Colonic mucosa (tissue), 4 donors: Measurements from ENCODE around the gene GRID1. TPM values are rescaled to one million over a fixed set of nuclear protein-coding genes. Genes with fewer than 3 reads are reported as not detected.
"Not testable (repeated sequence)": the region's sequence is repeated elsewhere in the genome, so short reads cannot be mapped to it uniquely, and the experiment has no call there.

Experiments
- DNase-seq: peaks from one replicate; pipeline ENCODE4 v3.0.0-alpha.2; 2020
- H3K27ac ChIP-seq: fragments of 200-600 bp; one replicate; pipeline ENCODE4 v1.8.0; 2021
- H3K27me3 ChIP-seq: fragments of 200-600 bp; one replicate; pipeline ENCODE4 v1.8.0; 2021
- H3K36me3 ChIP-seq: fragments of 200-600 bp; one replicate; pipeline ENCODE4 v1.8.0; 2021
- H3K4me1 ChIP-seq: fragments of 200-600 bp; one replicate; pipeline ENCODE4 v1.8.0; 2021; ENCODE audit warnings: mild to moderate bottlenecking
- H3K4me3 ChIP-seq: fragments of 200-600 bp; one replicate; pipeline ENCODE4 v1.8.0; 2021
- H3K9ac ChIP-seq, 2 donors: one replicate each; pipeline ENCODE4 v1.7.0; 2013; ENCODE audit warnings: control low read depth in 2 of 2, low read depth in 2 of 2, low read length in 2 of 2
- H3K9me3 ChIP-seq: fragments of 200-600 bp; one replicate; pipeline ENCODE4 v1.8.0; 2021
- CTCF ChIP-seq: fragments of 200-600 bp; IDR thresholded peaks from one replicate; pipeline ENCODE4 v1.8.0; 2022; ENCODE audit warnings: antibody characterized with exemption, mild to moderate bottlenecking
- intact Hi-C: fragments of 100-400 bp; cut with DNase I; formaldehyde crosslinking; loops from one replicate; pipeline ENCODE4 v1.14.1; 2022
- total RNA-seq, 2 donors: library from RNA; stranded (reverse); fragmentation: NEBNext Ultra II Directional in 1 of 2; extraction: Animal tissue kit (Norgen Biotek cat#: 25700) in 1 of 2; gene quantifications; one replicate each; pipeline ENCODE4 v1.2.1, GENCODE V29; 2021
- donor health status: healthy.
- donor health status: DM: no; HTN: no; CAD: no.
- donor health status: DM: no; HTN: no; CAD: no.

GRID1 gene
- total RNA-seq, 2 donors from 2014 or later = 0.30 to 0.37 TPM

- intact Hi-C loops = no loop called here
- no peaks in the 10 kb centered on the region for H3K36me3 ChIP-seq
- no peaks in the 10 kb centered on the region for H3K9me3 ChIP-seq
- no peaks in the 10 kb centered on the region for H3K27me3 ChIP-seq
- no peaks in the 10 kb centered on the region for H3K4me1 ChIP-seq
- no peak for DNase-seq
- no peak overlapping the region for H3K27ac ChIP-seq
- no peak overlapping the region for H3K4me3 ChIP-seq
- no peak for TF ChIP-seq CTCF
- no peak overlapping the region for H3K9ac ChIP-seq
Observed at GRCh38 chr10:86034710-86035109, 331.9 kb downstream of the GRID1 start.

GRCh38 chr10:86033581-86033980 lies 333.0 kb downstream of the GRID1 start:
- H3K4me1 ChIP-seq = no peaks in the 10 kb centered on the region
- H3K36me3 ChIP-seq = no peaks in the 10 kb centered on the region
- H3K27me3 ChIP-seq = no peaks in the 10 kb centered on the region
- no peaks in the 10 kb centered on the region for H3K9me3 ChIP-seq
- intact Hi-C loops = no loop called here
- no peak for DNase-seq
- no peak overlapping the region for H3K4me3 ChIP-seq
- no peak overlapping the region for H3K27ac ChIP-seq
- TF ChIP-seq CTCF = no peak
- no peak overlapping the region for H3K9ac ChIP-seq

DNA sequence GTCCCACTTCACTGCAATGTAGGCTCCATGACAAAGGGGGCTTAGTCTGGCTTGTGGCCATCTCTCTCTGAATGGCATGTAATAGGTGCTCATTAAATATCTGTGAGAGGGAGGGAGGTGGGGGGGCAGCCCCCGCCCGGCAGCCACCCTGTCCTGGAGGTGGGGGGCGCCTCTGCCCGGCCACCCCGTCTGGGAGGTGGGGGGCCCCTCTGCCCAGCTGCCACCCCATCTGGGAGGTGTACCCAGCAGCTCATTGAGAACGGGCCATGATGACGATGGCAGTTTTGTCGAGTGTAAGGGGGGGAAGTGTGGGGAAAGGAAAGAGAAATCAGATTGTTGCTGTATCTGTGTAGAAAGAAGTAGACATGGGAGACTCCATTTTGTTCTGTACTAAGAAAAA lies 334.5 kb downstream of the GRID1 start:
- DNase-seq, H3K9ac ChIP-seq, H3K4me3 ChIP-seq, H3K36me3 ChIP-seq, H3K9me3 ChIP-seq, H3K27ac ChIP-seq, H3K27me3 ChIP-seq, H3K4me1 ChIP-seq, intact Hi-C loops: not testable (repeated sequence)

DNA sequence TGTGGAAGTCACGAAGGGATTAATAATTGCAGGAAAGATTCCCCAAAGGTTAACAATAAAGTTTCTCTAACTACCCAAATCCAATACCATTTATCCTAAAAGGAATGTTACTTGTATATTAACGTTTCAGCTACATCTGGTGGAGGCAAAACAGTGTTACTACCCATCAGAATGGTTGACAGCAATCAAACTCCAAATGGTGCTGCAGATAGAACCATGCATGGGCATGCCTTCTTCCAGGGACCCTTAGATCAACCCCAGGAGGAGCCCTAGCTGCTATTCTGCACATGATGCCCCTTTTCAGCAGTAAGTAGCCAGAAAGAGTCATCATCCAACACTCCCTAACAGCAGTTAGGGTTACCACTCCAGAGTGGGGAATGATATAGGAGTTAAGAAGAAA lies 336.3 kb downstream of the GRID1 start:
- H3K36me3 ChIP-seq = no peaks in the 10 kb centered on the region
- H3K9me3 ChIP-seq = no peaks in the 10 kb centered on the region
- H3K4me1 ChIP-seq = no peaks in the 10 kb centered on the region
- H3K27ac ChIP-seq = no peak overlapping the region
- no peak for TF ChIP-seq CTCF
- H3K9ac ChIP-seq = no peak overlapping the region
- no peak overlapping the region for H3K4me3 ChIP-seq
- intact Hi-C loops = no loop called here
- H3K27me3 ChIP-seq = no peaks in the 10 kb centered on the region
- no peak for DNase-seq

DNA sequence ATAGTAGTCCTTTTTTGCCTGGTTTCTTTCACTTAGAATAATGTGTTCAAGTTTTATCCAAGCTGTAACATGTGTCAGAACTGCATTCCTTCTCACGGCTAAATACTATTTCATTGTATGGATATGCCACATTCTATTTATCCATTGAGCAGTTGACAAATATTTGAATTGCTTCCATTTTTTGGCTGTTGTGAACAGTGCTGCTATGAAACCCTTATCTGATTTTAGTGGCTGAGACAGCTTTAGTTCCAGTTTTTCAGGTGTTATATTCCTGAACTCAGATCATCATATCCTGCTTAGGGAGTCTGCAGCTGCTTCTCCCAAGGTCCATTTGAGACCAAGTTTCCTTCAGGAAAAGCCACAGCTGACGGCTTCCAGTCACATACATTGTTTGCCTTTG lies 339.2 kb downstream of the GRID1 start:
- Histone ChIP-seq H3K36me3 (no peaks in the 10 kb centered on the region), H3K4me3 (no peak overlapping the region), H3K9ac (no peak overlapping the region), H3K27me3 (no peaks in the 10 kb centered on the region), H3K9me3 (no peaks in the 10 kb centered on the region), H3K4me1 (no peaks in the 10 kb centered on the region), H3K27ac (no peak overlapping the region)
- no peak for DNase-seq
- intact Hi-C loops = no loop called here
- TF ChIP-seq CTCF = no peak

DNA sequence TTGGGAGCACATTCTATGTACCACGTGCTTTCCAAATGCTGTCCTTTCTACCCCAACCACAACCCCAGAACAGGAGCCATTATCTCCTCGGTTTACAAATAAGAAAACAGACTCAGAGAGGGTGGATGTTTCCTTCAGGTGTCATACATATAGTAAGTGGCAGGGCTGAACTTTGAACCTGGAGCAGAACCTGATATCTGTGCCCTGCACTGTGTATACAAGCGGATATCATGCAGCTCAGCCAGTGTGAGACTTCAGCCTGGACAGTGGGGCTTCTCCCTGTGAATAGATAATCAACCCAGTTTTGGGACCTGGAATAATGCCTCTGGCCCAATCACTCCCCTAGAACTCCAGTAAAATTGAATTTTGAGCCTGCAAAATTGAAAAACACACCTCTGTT lies 341.1 kb downstream of the GRID1 start:
- H3K4me3 ChIP-seq = no peak overlapping the region
- H3K4me1 ChIP-seq = no peaks in the 10 kb centered on the region
- no peaks in the 10 kb centered on the region for H3K36me3 ChIP-seq
- intact Hi-C loops = no loop called here
- TF ChIP-seq CTCF = no peak
- H3K27ac ChIP-seq = no peak overlapping the region
- no peaks in the 10 kb centered on the region for H3K27me3 ChIP-seq
- no peak for DNase-seq
- no peaks in the 10 kb centered on the region for H3K9me3 ChIP-seq
- no peak overlapping the region for H3K9ac ChIP-seq
